NB4 (cell line): ENCODE measurements around the gene PREPL.

ENCODE experiments used
- DNase-seq: peaks from one replicate; pipeline ENCODE4 v3.0.0; 2010; ENCODE audit warnings: low read depth
- H3K4me3 ChIP-seq: one replicate; pipeline ENCODE4 v1.5.1; 2011; ENCODE audit warnings: mild to moderate bottlenecking, low read depth, low read length, moderate library complexity
- CTCF ChIP-seq: IDR thresholded peaks from one replicate; pipeline ENCODE4 v1.5.1; 2012; ENCODE audit warnings: low read depth, low read length
- MAX ChIP-seq: IDR thresholded peaks from 2 replicates; pipeline ENCODE4 v1.6.1; 2011; ENCODE audit warnings: low read depth, low read length
- MYC ChIP-seq: IDR thresholded peaks from 2 replicates; pipeline ENCODE4 v1.6.1; 2011; ENCODE audit warnings: low read depth, low read length
- POLR2A ChIP-seq: IDR thresholded peaks from 2 replicates; pipeline ENCODE4 v1.6.1; 2011; ENCODE audit warnings: mild to moderate bottlenecking; ENCODE audit not compliant: insufficient read length; ENCODE audit errors: extremely low read depth

PREPL gene

GRCh38 chr2:44326548-44327264 lies 34.6 kb downstream of the PREPL start:
- no peak for DNase-seq
- H3K4me3 ChIP-seq = no peak overlapping the region
- no peak for TF ChIP-seq MAX

GRCh38 chr2:44325897-44326296 lies 35.4 kb downstream of the PREPL start:
- TF ChIP-seq POLR2A (no peak), CTCF (no peak), MYC (no peak), MAX (no peak)
- H3K4me3 ChIP-seq = no peak overlapping the region
- no peak for DNase-seq

- no peak overlapping the region for H3K4me3 ChIP-seq
- TF ChIP-seq CTCF = no peak
- no peak for TF ChIP-seq MYC
- TF ChIP-seq MAX = no peak
- no peak for TF ChIP-seq POLR2A
- no peak for DNase-seq
Observed at GRCh38 chr2:44324971-44325426, 36.3 kb downstream of the PREPL start.

- no peak for TF ChIP-seq MAX
- no peak for TF ChIP-seq POLR2A
- TF ChIP-seq CTCF = no peak
- no peak for TF ChIP-seq MYC
- no peak for DNase-seq
- no peak overlapping the region for H3K4me3 ChIP-seq
Observed at GRCh38 chr2:44321360-44321759, 39.9 kb downstream of the PREPL start.

- no peak overlapping the region for H3K4me3 ChIP-seq
- DNase-seq = no peak
- TF ChIP-seq MAX = no peak
- no peak for TF ChIP-seq CTCF
- no peak for TF ChIP-seq MYC
- TF ChIP-seq POLR2A = no peak
Observed at GRCh38 chr2:44320832-44321231, 40.5 kb downstream of the PREPL start.

GRCh38 chr2:44315945-44316344 lies 45.3 kb downstream of the PREPL start:
- no peak for DNase-seq
- H3K4me3 ChIP-seq = no peak overlapping the region
- TF ChIP-seq CTCF (no peak), POLR2A (no peak), MYC (no peak), MAX (no peak)
